Esophagus squamous epithelium (tissue), 5 donors: ENCODE data around the gene IKZF3. TPM values are rescaled to one million over a fixed set of nuclear protein-coding genes. Genes with fewer than 3 reads are reported as not detected.

Experiments
- DNase-seq: peaks from one replicate; lab custom pipeline; 2025; lab: John Stamatoyannopoulos, UW
- H3K27ac ChIP-seq, 4 donors: fragments of 200-600 bp; sonication (generic); one replicate each; pipeline ENCODE4 v1.5.1; 2016 to 2019; ENCODE audit warnings: mild to moderate bottlenecking in 1 of 4
- H3K27me3 ChIP-seq, 4 donors: fragments of 200-600 bp; sonication (generic); 1 replicate in 3 of 4; 2 replicates in 1 of 4; pipeline versions ENCODE4 v1.5.1 to v1.6.0; 2017 to 2021; ENCODE audit warnings: antibody characterized with exemption in 1 of 4
- H3K36me3 ChIP-seq, 3 donors: fragments of 200-600 bp; sonication (generic); one replicate each; pipeline ENCODE4 v1.5.1; 2016 to 2019
- H3K4me1 ChIP-seq, 3 donors: fragments of 200-600 bp; sonication (generic); one replicate each; pipeline ENCODE4 v1.5.1; 2017 to 2019
- H3K4me3 ChIP-seq, 4 donors: fragments of 200-600 bp; sonication (generic); 1 replicate in 3 of 4; 2 replicates in 1 of 4; pipeline ENCODE4 v1.5.1; 2016 to 2019; ENCODE audit warnings: mild to moderate bottlenecking in 2 of 4, moderate library complexity in 1 of 4
- H3K9me3 ChIP-seq, 3 donors: fragments of 200-600 bp; sonication (generic); one replicate each; pipeline ENCODE4 v1.5.1; 2016 to 2019
- POLR2A ChIP-seq, 4 donors: fragments of 450-650 bp; IDR thresholded peaks; one replicate each; pipeline ENCODE4 v1.6.1; 2017; ENCODE audit warnings: antibody characterized with exemption in 4 of 4, mild to moderate bottlenecking in 4 of 4, moderate library complexity in 3 of 4
- WGBS, 2 donors: methylation state at CpG; one replicate each; pipeline ENCODE4 v1.1.5; 2018; 5-methylcytosine and 5-hydroxymethylcytosine counted together
- intact Hi-C: fragments of 100-400 bp; cut with DNase I; formaldehyde crosslinking; loops from one replicate; pipeline ENCODE4 v1.15.0; 2022
- total RNA-seq, 4 donors: library from RNA; depleted of rRNA; stranded (reverse); fragments of >200 nt; gene quantifications; one replicate each; pipeline ENCODE4 v1.1.0, GENCODE V29; 2016
- TF ChIP-seq, protein P1 (sequence below), 6 experiments: fragments of 450-650 bp in 4 of 6; fragments of 200-600 bp in 2 of 6; sonication (generic) in 2 of 6; IDR thresholded peaks; one replicate each; pipeline ENCODE4 v1.5.1; 2016 to 2019; ENCODE audit warnings: antibody characterized with exemption in 6 of 6, mild to moderate bottlenecking in 4 of 6, moderate library complexity in 4 of 6
- donor health status: DM: yes; HTN: yes; CAD: no.

The IKZF3 gene
- total RNA-seq, 4 donors from 2014 or later: 2.1 to 9.0 (median 3.8) TPM

GRCh38 chr17:39835038-39835786 lies 28.9 kb downstream of the IKZF3 start:
- intact Hi-C loops: no loop called here
- peaks cover 0 to 21% (median 2%) of the 10 kb centered on the region in 3 donors for H3K9me3 ChIP-seq
- no peaks in the 10 kb centered on the region for H3K36me3 ChIP-seq
- H3K27me3 ChIP-seq: peaks cover 0 to 6% (median 0%) of the 10 kb centered on the region in 4 donors
- H3K4me1 ChIP-seq: no peaks in the 10 kb centered on the region
- 92 to 97% methylated on average over 7 to 15 of the region's 17 CpGs for WGBS, 2 donors
- no peak overlapping the region for H3K27ac ChIP-seq
- no peak overlapping the region for H3K4me3 ChIP-seq
- TF ChIP-seq POLR2A (IDR thresholded peaks at IDR 0.05): no peak
- TF ChIP-seq, protein P1, sequence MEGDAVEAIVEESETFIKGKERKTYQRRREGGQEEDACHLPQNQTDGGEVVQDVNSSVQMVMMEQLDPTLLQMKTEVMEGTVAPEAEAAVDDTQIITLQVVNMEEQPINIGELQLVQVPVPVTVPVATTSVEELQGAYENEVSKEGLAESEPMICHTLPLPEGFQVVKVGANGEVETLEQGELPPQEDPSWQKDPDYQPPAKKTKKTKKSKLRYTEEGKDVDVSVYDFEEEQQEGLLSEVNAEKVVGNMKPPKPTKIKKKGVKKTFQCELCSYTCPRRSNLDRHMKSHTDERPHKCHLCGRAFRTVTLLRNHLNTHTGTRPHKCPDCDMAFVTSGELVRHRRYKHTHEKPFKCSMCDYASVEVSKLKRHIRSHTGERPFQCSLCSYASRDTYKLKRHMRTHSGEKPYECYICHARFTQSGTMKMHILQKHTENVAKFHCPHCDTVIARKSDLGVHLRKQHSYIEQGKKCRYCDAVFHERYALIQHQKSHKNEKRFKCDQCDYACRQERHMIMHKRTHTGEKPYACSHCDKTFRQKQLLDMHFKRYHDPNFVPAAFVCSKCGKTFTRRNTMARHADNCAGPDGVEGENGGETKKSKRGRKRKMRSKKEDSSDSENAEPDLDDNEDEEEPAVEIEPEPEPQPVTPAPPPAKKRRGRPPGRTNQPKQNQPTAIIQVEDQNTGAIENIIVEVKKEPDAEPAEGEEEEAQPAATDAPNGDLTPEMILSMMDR (IDR thresholded peaks at IDR 0.05): no peak
- DNase-seq: no peak

- no peak overlapping the region for H3K4me3 ChIP-seq
- intact Hi-C loops: no loop called here
- no peaks in the 10 kb centered on the region for H3K36me3 ChIP-seq
Observed at GRCh38 chr17:39834017-39834416, 30.1 kb downstream of the IKZF3 start.

GRCh38 chr17:39831588-39831987 lies 32.5 kb downstream of the IKZF3 start:
- H3K27me3 ChIP-seq: peaks cover 0 to 17% (median 0%) of the 10 kb centered on the region in 4 donors
- TF ChIP-seq POLR2A (IDR thresholded peaks at IDR 0.05): no peak
- TF ChIP-seq, protein P1 (IDR thresholded peaks at IDR 0.05): no peak
- no peak overlapping the region for H3K4me3 ChIP-seq
- intact Hi-C loops: no loop called here
- DNase-seq: no peak
- H3K27ac ChIP-seq: no peak overlapping the region
- WGBS, 2 donors: 75 to 83% methylated on average over 2 of the region's 2 CpGs
- no peaks in the 10 kb centered on the region for H3K36me3 ChIP-seq
- H3K4me1 ChIP-seq: no peaks in the 10 kb centered on the region
- no peaks in the 10 kb centered on the region for H3K9me3 ChIP-seq

More at GRCh38 chr17:39834017-39834416, 30.1 kb downstream of the IKZF3 start:
- Histone ChIP-seq H3K27ac (no peak overlapping the region), H3K27me3 (peaks cover 0 to 6% (median 0%) of the 10 kb centered on the region in 4 donors), H3K9me3 (peaks cover 0 to 21% (median 2%) of the 10 kb centered on the region in 3 donors), H3K4me1 (no peaks in the 10 kb centered on the region)
- DNase-seq: no peak
- no peak for TF ChIP-seq POLR2A (IDR thresholded peaks at IDR 0.05)
- TF ChIP-seq, protein P1 (IDR thresholded peaks at IDR 0.05): no peak

GRCh38 chr17:39828443-39828842 lies 35.7 kb downstream of the IKZF3 start:
- intact Hi-C loops: no loop called here
- no peak for DNase-seq

DNA sequence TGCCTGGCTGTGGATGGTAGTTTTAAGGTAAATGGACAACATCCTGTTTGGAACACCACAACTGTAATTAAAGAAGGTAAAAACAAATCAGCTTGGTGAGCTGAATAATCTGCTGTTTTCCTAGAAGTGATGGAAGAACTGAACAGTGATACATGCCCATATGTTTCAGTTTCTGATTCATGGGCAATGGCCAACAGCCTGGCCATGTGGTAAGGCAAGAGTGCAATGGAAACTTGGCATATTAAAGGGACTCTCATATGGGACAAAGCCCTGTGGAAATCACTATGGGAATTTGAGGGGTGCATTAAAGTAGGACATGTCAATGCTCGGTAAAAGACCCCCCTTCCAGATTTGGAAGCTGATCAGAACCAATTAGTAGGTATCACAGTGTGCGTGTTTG lies 37.8 kb downstream of the IKZF3 start:
- H3K9me3 ChIP-seq: peaks cover 0 to 13% (median 9%) of the 10 kb centered on the region in 3 donors
- H3K4me1 ChIP-seq: no peaks in the 10 kb centered on the region
- intact Hi-C loops: no loop called here
- no peak for DNase-seq
- no peak overlapping the region for H3K27ac ChIP-seq
- H3K4me3 ChIP-seq: no peak overlapping the region
- H3K36me3 ChIP-seq: no peaks in the 10 kb centered on the region
- peaks cover 0 to 13% (median 0%) of the 10 kb centered on the region in 4 donors for H3K27me3 ChIP-seq
- no peak for TF ChIP-seq POLR2A (IDR thresholded peaks at IDR 0.05)
- TF ChIP-seq, protein P1 (IDR thresholded peaks at IDR 0.05): no peak
- WGBS, 2 donors: 97 to 100% methylated on average over 2 of the region's 2 CpGs

More at GRCh38 chr17:39828443-39828842, 35.7 kb downstream of the IKZF3 start:
- no peak overlapping the region for H3K4me3 ChIP-seq
- H3K4me1 ChIP-seq: no peaks in the 10 kb centered on the region
- 66 to 73% methylated on average over 4 of the region's 4 CpGs for whole genome bisulfite sequencing, 2 donors
- peaks cover 0 to 13% (median 0%) of the 10 kb centered on the region in 4 donors for H3K27me3 ChIP-seq
- H3K27ac ChIP-seq: no peak overlapping the region
- TF ChIP-seq, protein P1 (IDR thresholded peaks at IDR 0.05): no peak
- no peak for TF ChIP-seq POLR2A (IDR thresholded peaks at IDR 0.05)
- H3K9me3 ChIP-seq: peaks cover 0 to 7% (median 6%) of the 10 kb centered on the region in 3 donors
- no peaks in the 10 kb centered on the region for H3K36me3 ChIP-seq
